GM13976 (cell line): ENCODE measurements around the gene SLC4A3.

Source experiments
- DNase-seq: peaks from one replicate; pipeline ENCODE4 v3.0.0; 2012; ENCODE audit warnings: low spot score
- in situ Hi-C: fragments of 300-500 bp; cut with MboI; formaldehyde crosslinking; loops from one replicate; pipeline ENCODE4 v1.12.0; 2022; ENCODE audit warnings: low sequenced_read_pairs, mixed read lengths, inconsistent platforms; ENCODE audit not compliant: unreplicated experiment
- TF ChIP-seq, protein P1 (sequence below): IDR thresholded peaks from 2 replicates; pipeline ENCODE4 v1.5.1; 2012; ENCODE audit warnings: borderline replicate concordance, mild to moderate bottlenecking; ENCODE audit not compliant: insufficient read depth; ENCODE audit errors: extremely low read depth, missing control alignments, control extremely low read depth

Gene SLC4A3

DNA sequence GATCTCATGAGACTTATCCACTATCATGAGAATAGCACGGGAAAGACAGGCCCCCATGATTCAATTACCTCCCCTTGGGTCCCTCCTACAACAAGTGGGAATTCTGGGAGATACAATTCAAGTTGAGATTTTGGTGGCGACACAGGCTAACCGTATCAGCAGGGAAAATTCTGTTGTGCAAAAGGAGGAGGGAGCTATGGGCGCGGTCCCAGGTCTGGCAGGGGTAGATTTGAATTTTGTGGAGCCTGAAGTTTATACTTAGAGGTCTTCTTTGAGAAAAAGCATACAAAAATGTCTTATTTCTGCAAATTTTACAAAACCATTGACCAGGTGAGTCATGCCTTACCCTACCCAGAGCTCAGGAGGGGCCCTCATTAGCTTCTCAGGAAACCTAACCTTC, 36.6 kb downstream of the SLC4A3 start:
- TF ChIP-seq, protein P1, sequence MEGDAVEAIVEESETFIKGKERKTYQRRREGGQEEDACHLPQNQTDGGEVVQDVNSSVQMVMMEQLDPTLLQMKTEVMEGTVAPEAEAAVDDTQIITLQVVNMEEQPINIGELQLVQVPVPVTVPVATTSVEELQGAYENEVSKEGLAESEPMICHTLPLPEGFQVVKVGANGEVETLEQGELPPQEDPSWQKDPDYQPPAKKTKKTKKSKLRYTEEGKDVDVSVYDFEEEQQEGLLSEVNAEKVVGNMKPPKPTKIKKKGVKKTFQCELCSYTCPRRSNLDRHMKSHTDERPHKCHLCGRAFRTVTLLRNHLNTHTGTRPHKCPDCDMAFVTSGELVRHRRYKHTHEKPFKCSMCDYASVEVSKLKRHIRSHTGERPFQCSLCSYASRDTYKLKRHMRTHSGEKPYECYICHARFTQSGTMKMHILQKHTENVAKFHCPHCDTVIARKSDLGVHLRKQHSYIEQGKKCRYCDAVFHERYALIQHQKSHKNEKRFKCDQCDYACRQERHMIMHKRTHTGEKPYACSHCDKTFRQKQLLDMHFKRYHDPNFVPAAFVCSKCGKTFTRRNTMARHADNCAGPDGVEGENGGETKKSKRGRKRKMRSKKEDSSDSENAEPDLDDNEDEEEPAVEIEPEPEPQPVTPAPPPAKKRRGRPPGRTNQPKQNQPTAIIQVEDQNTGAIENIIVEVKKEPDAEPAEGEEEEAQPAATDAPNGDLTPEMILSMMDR, result no peak
- no peak for DNase-seq
- in situ Hi-C loops, result no loop called here

DNA sequence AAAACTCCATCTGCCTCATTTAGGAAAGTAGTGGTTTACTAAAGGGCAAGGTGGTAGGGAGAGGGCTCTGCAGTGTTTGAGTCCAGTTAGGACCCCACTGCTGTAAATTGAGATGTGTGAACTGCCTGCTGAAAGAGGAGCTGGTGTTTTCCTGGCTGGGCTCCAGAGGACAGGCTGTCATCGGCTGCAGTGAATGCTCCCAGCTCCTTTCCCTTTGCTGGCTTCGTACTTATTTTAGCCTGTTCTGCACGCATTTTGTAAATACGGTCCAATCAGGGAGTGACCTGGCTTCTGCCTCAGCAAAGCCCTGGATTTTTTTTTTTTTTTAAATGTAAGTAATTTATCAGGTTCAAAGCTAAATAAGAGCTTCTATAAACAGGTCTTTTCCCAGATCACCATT, 37.5 kb downstream of the SLC4A3 start:
- TF ChIP-seq, protein P1, result no peak
- in situ Hi-C loops, result no loop called here
- no peak for DNase-seq

DNA sequence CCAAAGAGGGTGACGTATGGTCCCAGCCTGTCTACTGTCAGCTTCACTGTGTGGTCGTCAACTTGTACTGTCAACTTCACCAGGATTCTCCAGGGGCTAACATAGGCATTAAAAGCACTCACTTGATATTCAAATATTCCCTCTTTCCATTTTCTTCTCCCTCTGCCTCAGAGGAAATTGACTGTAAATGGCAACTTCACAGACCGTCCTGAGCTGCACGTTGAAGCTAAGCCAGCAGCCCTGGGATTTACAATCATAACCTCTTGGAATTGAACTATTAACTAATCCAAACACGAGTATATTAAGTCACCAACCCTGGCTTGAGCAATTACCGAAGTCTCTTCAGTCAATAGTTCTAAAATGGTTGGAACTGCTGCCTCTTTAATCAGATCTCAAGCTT, 38.5 kb downstream of the SLC4A3 start:
- in situ Hi-C loops, result no loop called here
- TF ChIP-seq, protein P1, result no peak
- DNase-seq, result no peak

DNA sequence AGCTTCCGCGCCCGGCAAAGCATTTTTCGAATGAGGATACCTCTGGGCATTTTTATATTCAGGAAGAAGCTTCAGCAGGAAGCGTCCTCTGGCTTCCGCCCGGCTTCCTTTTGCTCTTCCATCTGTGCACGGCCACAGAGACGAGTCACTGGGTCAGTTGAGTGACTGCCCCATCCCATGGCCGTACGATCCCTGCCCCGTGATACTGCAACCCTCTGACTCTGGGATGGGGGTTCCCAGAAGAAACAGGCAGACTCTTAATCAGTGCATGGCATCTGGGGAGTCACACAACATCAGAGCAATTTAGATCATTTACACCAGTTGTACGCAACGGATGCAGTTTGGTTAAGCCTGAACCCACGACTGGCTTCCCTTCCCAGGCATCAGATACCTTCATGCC, 40.9 kb downstream of the SLC4A3 start:
- DNase-seq, result no peak
- in situ Hi-C loops, result no loop called here
- TF ChIP-seq, protein P1, result no peak

DNA sequence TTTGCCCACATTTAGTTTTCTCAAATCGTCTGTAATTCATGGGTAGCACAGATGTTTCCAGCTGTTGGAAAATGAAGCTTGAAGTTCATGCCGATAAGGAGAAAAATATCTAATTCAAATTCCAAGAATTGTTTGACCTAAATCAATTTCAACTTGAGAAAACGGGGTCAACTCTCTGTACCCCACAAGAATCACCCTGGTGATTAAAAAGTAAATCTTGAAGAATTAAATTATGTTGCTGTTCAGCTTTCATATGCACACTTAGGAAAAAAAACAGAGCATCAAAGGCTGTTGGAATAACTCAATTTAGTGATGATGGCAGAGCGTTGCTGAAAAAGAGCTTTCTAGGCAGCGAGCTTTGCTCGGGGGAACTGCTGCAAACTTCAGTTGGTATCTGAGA, 43.0 kb downstream of the SLC4A3 start:
- in situ Hi-C loops, result no loop called here
- no peak for DNase-seq
- TF ChIP-seq, protein P1, result no peak

DNA sequence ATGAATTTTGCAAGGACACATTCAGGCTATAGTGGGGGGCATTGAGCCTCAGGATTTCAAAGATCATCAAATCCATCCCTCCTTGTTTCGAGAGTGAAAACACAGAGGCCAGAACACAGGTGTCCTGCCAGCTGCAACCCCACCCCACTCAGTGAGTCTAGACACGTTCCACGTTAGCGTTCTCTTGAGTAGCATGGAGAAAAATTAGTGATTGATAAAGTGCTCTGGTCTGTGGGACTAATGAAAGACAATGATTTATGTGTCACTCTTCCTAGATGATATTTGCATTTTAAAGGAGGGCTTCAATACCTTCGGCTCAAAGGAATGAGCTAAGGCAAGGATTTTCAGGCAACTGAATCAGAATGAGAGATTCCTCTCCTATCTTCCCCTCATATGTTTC, 43.8 kb downstream of the SLC4A3 start:
- DNase-seq, result no peak
- TF ChIP-seq, protein P1, result no peak
- in situ Hi-C loops, result no loop called here

DNA sequence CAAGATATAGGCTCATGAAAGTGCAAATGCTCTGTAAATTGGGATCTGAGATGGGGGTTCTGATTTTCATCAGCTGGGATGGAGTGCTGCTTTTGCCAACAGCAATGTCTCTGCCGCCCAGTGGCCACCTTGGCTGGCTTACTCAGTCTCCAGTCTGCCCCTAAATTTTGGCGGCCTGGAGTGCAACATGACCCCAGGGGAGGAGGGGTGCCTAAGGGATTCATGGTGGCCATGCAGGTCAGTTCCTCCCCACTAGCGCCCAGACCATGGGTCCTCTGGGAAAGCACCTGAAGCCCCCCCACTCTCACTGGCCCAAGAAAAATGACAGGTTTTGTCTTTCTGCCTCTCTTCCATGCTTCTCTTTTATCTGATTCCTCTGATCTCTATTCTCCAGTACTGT, 45.0 kb downstream of the SLC4A3 start:
- no peak for DNase-seq
- in situ Hi-C loops, result no loop called here

More for the DNA sequence above, 45.0 kb downstream of the SLC4A3 start:
- TF ChIP-seq, protein P1, result no peak
